Measurements from ENCODE around the gene SPATA25.
A peak's percentile ranks its signal among the peaks of the same experiment; 100 is the strongest.

SPATA25 gene

DNA sequence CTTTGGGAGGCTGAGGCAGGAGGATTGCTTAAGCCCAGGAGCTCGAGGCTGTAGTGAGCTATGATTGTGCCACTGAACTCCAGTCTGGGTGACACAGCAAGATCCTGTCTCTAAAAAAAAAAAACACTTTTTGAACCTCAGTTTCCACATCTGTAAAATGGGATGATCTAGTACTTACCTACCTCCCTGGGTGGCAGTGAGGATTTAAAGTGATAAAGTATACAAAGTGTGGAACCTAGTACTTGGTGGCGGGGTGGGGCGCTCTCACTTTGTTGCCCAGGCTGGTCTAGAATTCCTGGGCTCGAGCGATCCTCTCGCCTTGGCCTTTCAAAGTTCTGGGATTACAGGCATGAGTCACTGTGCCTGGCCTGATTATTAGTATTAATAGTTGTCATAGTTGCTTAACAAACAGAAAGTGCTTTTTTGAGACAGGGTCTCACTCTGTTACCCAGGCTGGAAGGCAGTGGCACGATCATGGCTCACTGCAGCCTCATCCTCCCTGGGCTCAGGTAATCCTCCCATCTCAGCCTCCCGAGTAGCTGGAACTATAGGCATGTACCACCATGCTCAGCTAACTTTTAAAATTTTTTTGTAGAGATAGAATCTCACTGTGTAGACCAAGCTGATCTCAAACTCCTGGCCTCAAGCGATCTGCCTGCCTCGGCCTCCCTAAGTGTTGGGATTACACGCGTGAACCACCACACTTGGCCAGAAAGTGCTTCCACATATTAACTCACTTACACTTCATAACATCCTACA is 31.5 kb upstream of the SPATA25 start:
- DNase-seq (ENCODE audit: low spot score): no peak
- TF ChIP-seq, protein P1, sequence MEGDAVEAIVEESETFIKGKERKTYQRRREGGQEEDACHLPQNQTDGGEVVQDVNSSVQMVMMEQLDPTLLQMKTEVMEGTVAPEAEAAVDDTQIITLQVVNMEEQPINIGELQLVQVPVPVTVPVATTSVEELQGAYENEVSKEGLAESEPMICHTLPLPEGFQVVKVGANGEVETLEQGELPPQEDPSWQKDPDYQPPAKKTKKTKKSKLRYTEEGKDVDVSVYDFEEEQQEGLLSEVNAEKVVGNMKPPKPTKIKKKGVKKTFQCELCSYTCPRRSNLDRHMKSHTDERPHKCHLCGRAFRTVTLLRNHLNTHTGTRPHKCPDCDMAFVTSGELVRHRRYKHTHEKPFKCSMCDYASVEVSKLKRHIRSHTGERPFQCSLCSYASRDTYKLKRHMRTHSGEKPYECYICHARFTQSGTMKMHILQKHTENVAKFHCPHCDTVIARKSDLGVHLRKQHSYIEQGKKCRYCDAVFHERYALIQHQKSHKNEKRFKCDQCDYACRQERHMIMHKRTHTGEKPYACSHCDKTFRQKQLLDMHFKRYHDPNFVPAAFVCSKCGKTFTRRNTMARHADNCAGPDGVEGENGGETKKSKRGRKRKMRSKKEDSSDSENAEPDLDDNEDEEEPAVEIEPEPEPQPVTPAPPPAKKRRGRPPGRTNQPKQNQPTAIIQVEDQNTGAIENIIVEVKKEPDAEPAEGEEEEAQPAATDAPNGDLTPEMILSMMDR (IDR thresholded peaks at IDR 0.05; ENCODE audit: extremely low read depth, missing control alignments): no peak

- TF ChIP-seq, protein P1 (IDR thresholded peaks at IDR 0.05; ENCODE audit: extremely low read depth, missing control alignments): no peak
- DNase-seq (ENCODE audit: low spot score): no peak
Observed at GRCh38 chr20:45918182-45918737, 30.8 kb upstream of the SPATA25 start.

GRCh38 chr20:45917790-45918141 is 30.3 kb upstream of the SPATA25 start:
- DNase-seq (ENCODE audit: low spot score): no peak

GRCh38 chr20:45913116-45913515 is 25.7 kb upstream of the SPATA25 start:
- TF ChIP-seq, protein P1 (IDR thresholded peaks at IDR 0.05; ENCODE audit: extremely low read depth, missing control alignments): no peak

More at GRCh38 chr20:45917790-45918141, 30.3 kb upstream of the SPATA25 start:
- TF ChIP-seq, protein P1 (IDR thresholded peaks at IDR 0.05; ENCODE audit: extremely low read depth, missing control alignments): no peak

DNA sequence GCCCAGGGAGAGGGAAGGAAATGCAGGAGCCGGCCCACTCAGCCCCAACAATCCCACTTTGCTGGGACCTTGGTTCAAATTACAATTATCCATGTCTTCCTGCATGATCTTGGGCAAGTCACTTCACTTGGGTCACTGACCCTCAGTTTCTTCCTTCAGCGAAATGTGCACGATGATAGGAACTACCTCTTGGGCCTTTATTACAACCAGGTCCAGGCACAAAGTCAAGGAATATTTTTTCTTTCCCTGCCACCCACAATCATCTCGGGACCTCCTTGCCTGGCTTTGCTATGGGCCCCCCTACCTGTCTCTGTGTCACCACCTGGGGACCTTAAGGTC is 24.9 kb upstream of the SPATA25 start:
- TF ChIP-seq, protein P1 (IDR thresholded peaks at IDR 0.05; ENCODE audit: extremely low read depth, missing control alignments): no peak
- no peak for DNase-seq (ENCODE audit: low spot score)

More at GRCh38 chr20:45913116-45913515, 25.7 kb upstream of the SPATA25 start:
- DNase-seq (ENCODE audit: low spot score): no peak

- TF ChIP-seq, protein P1 (IDR thresholded peaks at IDR 0.05; ENCODE audit: extremely low read depth, missing control alignments): no peak
- DNase-seq (ENCODE audit: low spot score): peak; percentile 38
Observed at GRCh38 chr20:45911486-45912343, 24.3 kb upstream of the SPATA25 start, which contains the start of gene PLTP. Gene PLTP, minus strand, starts transcription at chr20:45912155. Its CDS starts 703 bp downstream, at chr20:45911452.

Data from GM20000 (cell line).